ENCODE results near the gene PTPRD.

The PTPRD gene

DNA sequence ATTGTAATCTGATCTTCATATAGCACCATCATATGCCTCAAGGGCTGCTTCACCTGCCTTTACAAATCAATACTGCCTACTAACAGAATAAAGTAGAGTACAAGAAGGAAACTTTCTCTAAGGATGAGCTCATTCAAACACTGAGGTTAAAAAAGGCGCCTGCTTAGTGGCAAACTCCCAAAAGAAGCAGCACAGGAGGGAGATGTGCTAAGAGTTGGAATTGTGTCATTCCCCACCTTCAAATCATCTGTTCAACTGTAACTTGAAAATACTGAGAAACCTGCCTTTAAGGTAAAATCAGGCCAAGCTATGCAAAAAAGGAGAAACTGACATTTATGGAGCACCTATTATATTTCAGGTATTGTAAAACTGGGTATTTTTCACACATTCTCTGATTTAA is 560.6 kb downstream of the PTPRD start:
- Histone ChIP-seq H4K20me1 (ENCODE audit: control insufficient read depth, insufficient read depth, low read depth, low read length) (no peaks in the 10 kb centered on the region), H3K79me2 (ENCODE audit: control insufficient read depth, low read length) (no peaks in the 10 kb centered on the region), H3F3A (ENCODE audit: control insufficient read depth, insufficient read depth) (no peaks in the 10 kb centered on the region), H3K4me3 (ENCODE audit: low read length) (no peak overlapping the region), H3K9me2 (replicated peaks; ENCODE audit: control insufficient read depth, low read length) (no peaks in the 10 kb centered on the region), H3K4me2 (ENCODE audit: low read length) (no peak overlapping the region), H3K4me1 (ENCODE audit: control insufficient read depth, low read length) (no peaks in the 10 kb centered on the region), H3K27ac (ENCODE audit: low read depth, low read length) (no peak overlapping the region), H3K36me3 (ENCODE audit: control insufficient read depth, low read length) (no peaks in the 10 kb centered on the region), H3K9me3 (ENCODE audit: control insufficient read depth, insufficient read depth, low read length) (no peaks in the 10 kb centered on the region), H3K27me3 (ENCODE audit: control insufficient read depth, low read length) (no peaks in the 10 kb centered on the region)
- TF ChIP-seq, protein P1, sequence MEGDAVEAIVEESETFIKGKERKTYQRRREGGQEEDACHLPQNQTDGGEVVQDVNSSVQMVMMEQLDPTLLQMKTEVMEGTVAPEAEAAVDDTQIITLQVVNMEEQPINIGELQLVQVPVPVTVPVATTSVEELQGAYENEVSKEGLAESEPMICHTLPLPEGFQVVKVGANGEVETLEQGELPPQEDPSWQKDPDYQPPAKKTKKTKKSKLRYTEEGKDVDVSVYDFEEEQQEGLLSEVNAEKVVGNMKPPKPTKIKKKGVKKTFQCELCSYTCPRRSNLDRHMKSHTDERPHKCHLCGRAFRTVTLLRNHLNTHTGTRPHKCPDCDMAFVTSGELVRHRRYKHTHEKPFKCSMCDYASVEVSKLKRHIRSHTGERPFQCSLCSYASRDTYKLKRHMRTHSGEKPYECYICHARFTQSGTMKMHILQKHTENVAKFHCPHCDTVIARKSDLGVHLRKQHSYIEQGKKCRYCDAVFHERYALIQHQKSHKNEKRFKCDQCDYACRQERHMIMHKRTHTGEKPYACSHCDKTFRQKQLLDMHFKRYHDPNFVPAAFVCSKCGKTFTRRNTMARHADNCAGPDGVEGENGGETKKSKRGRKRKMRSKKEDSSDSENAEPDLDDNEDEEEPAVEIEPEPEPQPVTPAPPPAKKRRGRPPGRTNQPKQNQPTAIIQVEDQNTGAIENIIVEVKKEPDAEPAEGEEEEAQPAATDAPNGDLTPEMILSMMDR (IDR thresholded peaks at IDR 0.05; ENCODE audit: low read depth, low read length, poor library complexity, severe bottlenecking), result no peak
- no peak for TF ChIP-seq EZH2phosphoT487 (IDR thresholded peaks at IDR 0.05; ENCODE audit: borderline replicate concordance, low read length)

DNA sequence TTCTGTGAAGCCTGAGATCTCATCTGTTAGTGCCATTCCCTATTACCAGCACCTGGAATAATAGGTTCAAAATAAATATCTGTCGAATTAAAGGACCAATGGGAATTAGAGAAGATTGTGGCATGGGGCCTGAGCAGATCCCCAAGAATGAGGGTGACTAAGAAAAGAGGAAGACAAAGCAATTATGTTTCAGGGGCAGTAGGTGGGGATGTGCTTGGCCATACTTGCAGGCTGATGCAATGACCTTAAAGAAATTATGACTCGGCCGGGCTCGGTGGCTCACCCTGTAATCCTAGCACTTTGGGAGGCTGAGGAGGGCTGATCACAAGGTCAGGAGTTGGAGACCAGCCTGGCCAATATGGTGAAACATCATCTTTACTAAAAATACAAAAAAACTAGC is 562.8 kb downstream of the PTPRD start:
- no peak for TF ChIP-seq EZH2phosphoT487 (IDR thresholded peaks at IDR 0.05; ENCODE audit: borderline replicate concordance, low read length)
- H3K4me1 ChIP-seq (ENCODE audit: control insufficient read depth, low read length), result no peaks in the 10 kb centered on the region
- H3K36me3 ChIP-seq (ENCODE audit: control insufficient read depth, low read length), result no peaks in the 10 kb centered on the region
- H3K9me3 ChIP-seq (ENCODE audit: control insufficient read depth, insufficient read depth, low read length), result no peaks in the 10 kb centered on the region
- no peaks in the 10 kb centered on the region for H3F3A ChIP-seq (ENCODE audit: control insufficient read depth, insufficient read depth)
- H3K4me2 ChIP-seq (ENCODE audit: low read length), result no peak overlapping the region
- no peaks in the 10 kb centered on the region for H3K9me2 ChIP-seq (replicated peaks; ENCODE audit: control insufficient read depth, low read length)
- no peak overlapping the region for H3K4me3 ChIP-seq (ENCODE audit: low read length)
- H3K27me3 ChIP-seq (ENCODE audit: control insufficient read depth, low read length), result no peaks in the 10 kb centered on the region
- no peaks in the 10 kb centered on the region for H3K79me2 ChIP-seq (ENCODE audit: control insufficient read depth, low read length)
- no peaks in the 10 kb centered on the region for H4K20me1 ChIP-seq (ENCODE audit: control insufficient read depth, insufficient read depth, low read depth, low read length)
- no peak overlapping the region for H3K27ac ChIP-seq (ENCODE audit: low read depth, low read length)

GRCh38 chr9:10048994-10049393 is 563.8 kb downstream of the PTPRD start:
- H3K9me3 ChIP-seq (ENCODE audit: control insufficient read depth, insufficient read depth, low read length), result no peaks in the 10 kb centered on the region

DNA sequence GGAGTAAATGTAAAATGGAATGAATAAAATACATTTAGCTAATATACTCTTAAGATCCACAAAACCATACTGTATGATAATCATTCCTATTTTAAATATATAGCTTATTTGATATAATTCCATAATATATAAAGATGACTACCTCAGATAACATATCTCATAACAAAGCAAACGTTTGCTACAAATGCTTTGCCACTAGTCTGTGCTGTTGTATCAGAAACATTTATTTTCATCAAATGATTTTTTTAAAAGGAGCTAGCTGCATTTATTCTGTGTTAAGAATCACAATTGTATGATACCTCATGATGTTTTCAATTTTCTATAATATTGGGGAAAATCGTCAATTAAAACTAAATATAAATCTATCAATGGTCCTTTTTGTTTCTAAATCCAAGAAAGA is 567.2 kb downstream of the PTPRD start:
- Histone ChIP-seq H3K9me2 (replicated peaks; ENCODE audit: control insufficient read depth, low read length) (no peaks in the 10 kb centered on the region), H4K20me1 (ENCODE audit: control insufficient read depth, insufficient read depth, low read depth, low read length) (no peaks in the 10 kb centered on the region), H3F3A (ENCODE audit: control insufficient read depth, insufficient read depth) (no peaks in the 10 kb centered on the region), H3K79me2 (ENCODE audit: control insufficient read depth, low read length) (no peaks in the 10 kb centered on the region), H3K4me1 (ENCODE audit: control insufficient read depth, low read length) (no peaks in the 10 kb centered on the region), H3K27ac (ENCODE audit: low read depth, low read length) (no peak overlapping the region), H3K27me3 (ENCODE audit: control insufficient read depth, low read length) (no peaks in the 10 kb centered on the region), H3K4me2 (ENCODE audit: low read length) (no peak overlapping the region), H3K36me3 (ENCODE audit: control insufficient read depth, low read length) (no peaks in the 10 kb centered on the region), H3K9me3 (ENCODE audit: control insufficient read depth, insufficient read depth, low read length) (no peaks in the 10 kb centered on the region), H3K4me3 (ENCODE audit: low read length) (no peak overlapping the region)
- TF ChIP-seq EZH2phosphoT487 (IDR thresholded peaks at IDR 0.05; ENCODE audit: borderline replicate concordance, low read length), result no peak
- TF ChIP-seq, protein P1 (IDR thresholded peaks at IDR 0.05; ENCODE audit: low read depth, low read length, poor library complexity, severe bottlenecking), result no peak

More at GRCh38 chr9:10048994-10049393, 563.8 kb downstream of the PTPRD start:
- no peak overlapping the region for H3K4me3 ChIP-seq (ENCODE audit: low read length)
- H3K36me3 ChIP-seq (ENCODE audit: control insufficient read depth, low read length), result no peaks in the 10 kb centered on the region
- no peaks in the 10 kb centered on the region for H3F3A ChIP-seq (ENCODE audit: control insufficient read depth, insufficient read depth)
- H3K27ac ChIP-seq (ENCODE audit: low read depth, low read length), result no peak overlapping the region
- no peaks in the 10 kb centered on the region for H3K4me1 ChIP-seq (ENCODE audit: control insufficient read depth, low read length)
- TF ChIP-seq EZH2phosphoT487 (IDR thresholded peaks at IDR 0.05; ENCODE audit: borderline replicate concordance, low read length), result no peak
- TF ChIP-seq, protein P1 (IDR thresholded peaks at IDR 0.05; ENCODE audit: low read depth, low read length, poor library complexity, severe bottlenecking), result no peak
- no peak overlapping the region for H3K4me2 ChIP-seq (ENCODE audit: low read length)
- no peaks in the 10 kb centered on the region for H4K20me1 ChIP-seq (ENCODE audit: control insufficient read depth, insufficient read depth, low read depth, low read length)
- H3K79me2 ChIP-seq (ENCODE audit: control insufficient read depth, low read length), result no peaks in the 10 kb centered on the region
- H3K27me3 ChIP-seq (ENCODE audit: control insufficient read depth, low read length), result no peaks in the 10 kb centered on the region
- H3K9me2 ChIP-seq (replicated peaks; ENCODE audit: control insufficient read depth, low read length), result no peaks in the 10 kb centered on the region

Data from DOHH2 (cell line).